ENCODE data around the gene TAS2R40.
A peak's percentile ranks its signal among the peaks of the same experiment; 100 is the strongest.

TAS2R40 gene

DNA sequence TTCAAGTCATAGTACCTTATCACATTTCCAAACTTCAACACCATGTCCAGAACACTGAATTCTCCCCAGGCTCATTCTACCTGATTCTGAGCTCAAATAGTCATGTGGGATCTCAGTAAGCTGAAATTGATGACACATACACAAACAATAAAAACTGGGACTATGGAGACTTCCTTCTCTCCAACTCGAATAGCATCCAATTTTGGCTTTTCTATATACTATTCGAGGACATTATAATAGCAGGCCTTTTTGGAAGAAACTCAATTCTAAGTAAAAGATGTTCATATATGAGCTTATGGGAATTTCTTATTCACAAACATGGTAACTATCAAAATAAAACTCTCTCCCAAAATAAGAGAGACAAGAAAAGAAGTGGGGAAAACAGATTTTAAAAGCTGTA, 551 bp upstream of the TAS2R40 start:
- H3K27ac ChIP-seq (ENCODE audit: low read depth in 2 of 2, low read length in 2 of 2), result no peak overlapping the region
- peaks cover 3 to 5% of the 10 kb centered on the region in 2 donors for H3K27me3 ChIP-seq (ENCODE audit: control insufficient read depth in 2 of 2, insufficient read depth in 2 of 2, low read length in 2 of 2)
- H3K9ac ChIP-seq (ENCODE audit: low read depth in 1 of 2, low read length in 2 of 2), result no peak overlapping the region
- no peaks in the 10 kb centered on the region for H3K9me3 ChIP-seq (ENCODE audit: control insufficient read depth in 2 of 2, low read length in 2 of 2)
- H3K4me1 ChIP-seq (ENCODE audit: control insufficient read depth in 2 of 2, insufficient read depth in 2 of 2, low read length in 2 of 2), result no peaks in the 10 kb centered on the region
- no peak overlapping the region for H3K4me3 ChIP-seq (ENCODE audit: low read length in 2 of 2)
- H3K36me3 ChIP-seq (ENCODE audit: control insufficient read depth in 2 of 2, insufficient read depth in 2 of 2, low read length in 2 of 2), result no peaks in the 10 kb centered on the region

GRCh38 chr7:143222782-143223181, 945 bp downstream of the TAS2R40 start:
- Histone ChIP-seq H3K4me3 (ENCODE audit: low read length in 2 of 2) (no peak overlapping the region), H3K27me3 (ENCODE audit: control insufficient read depth in 2 of 2, insufficient read depth in 2 of 2, low read length in 2 of 2) (peaks cover 3 to 5% of the 10 kb centered on the region in 2 donors), H3K27ac (ENCODE audit: low read depth in 2 of 2, low read length in 2 of 2) (no peak overlapping the region), H3K9ac (ENCODE audit: low read depth in 1 of 2, low read length in 2 of 2) (no peak overlapping the region), H3K36me3 (ENCODE audit: control insufficient read depth in 2 of 2, insufficient read depth in 2 of 2, low read length in 2 of 2) (no peaks in the 10 kb centered on the region), H3K9me3 (ENCODE audit: control insufficient read depth in 2 of 2, low read length in 2 of 2) (no peaks in the 10 kb centered on the region), H3K4me1 (ENCODE audit: control insufficient read depth in 2 of 2, insufficient read depth in 2 of 2, low read length in 2 of 2) (no peaks in the 10 kb centered on the region)

DNA sequence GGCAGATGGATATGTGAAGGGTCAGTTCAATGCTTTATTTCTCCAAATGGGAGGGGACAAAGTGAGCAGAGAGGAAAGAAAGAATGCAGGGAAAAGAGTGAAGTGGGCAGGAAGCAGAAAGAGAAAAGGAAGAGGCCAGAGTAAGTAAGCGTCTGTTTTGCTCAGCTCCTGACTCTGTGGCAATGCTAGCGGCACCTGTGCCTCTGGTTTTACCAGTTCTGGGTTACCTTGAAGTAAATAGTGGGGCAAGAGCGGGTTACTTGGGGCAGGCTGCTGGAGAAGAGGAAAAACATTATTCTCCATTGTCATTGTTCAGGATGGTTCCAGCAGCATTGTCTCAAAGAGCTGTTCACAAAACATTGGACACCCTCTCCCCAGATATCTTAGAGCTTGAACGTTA, 1.9 kb downstream of the TAS2R40 start:
- no peak overlapping the region for H3K4me3 ChIP-seq (ENCODE audit: low read length in 2 of 2)
- no peaks in the 10 kb centered on the region for H3K4me1 ChIP-seq (ENCODE audit: control insufficient read depth in 2 of 2, insufficient read depth in 2 of 2, low read length in 2 of 2)
- H3K9ac ChIP-seq (ENCODE audit: low read depth in 1 of 2, low read length in 2 of 2), result no peak overlapping the region
- H3K27ac ChIP-seq (ENCODE audit: low read depth in 2 of 2, low read length in 2 of 2), result no peak overlapping the region
- H3K9me3 ChIP-seq (ENCODE audit: control insufficient read depth in 2 of 2, low read length in 2 of 2), result no peaks in the 10 kb centered on the region
- no peaks in the 10 kb centered on the region for H3K36me3 ChIP-seq (ENCODE audit: control insufficient read depth in 2 of 2, insufficient read depth in 2 of 2, low read length in 2 of 2)
- H3K27me3 ChIP-seq (ENCODE audit: control insufficient read depth in 2 of 2, insufficient read depth in 2 of 2, low read length in 2 of 2), result peaks cover 3 to 5% of the 10 kb centered on the region in 2 donors

- no peaks in the 10 kb centered on the region for H3K4me1 ChIP-seq (ENCODE audit: control insufficient read depth in 2 of 2, insufficient read depth in 2 of 2, low read length in 2 of 2)
Measured at GRCh38 chr7:143225047-143225446, 3.2 kb downstream of the TAS2R40 start.

GRCh38 chr7:143227806-143228205, 6.0 kb downstream of the TAS2R40 start:
- Histone ChIP-seq H3K36me3 (ENCODE audit: control insufficient read depth in 2 of 2, insufficient read depth in 2 of 2, low read length in 2 of 2) (no peaks in the 10 kb centered on the region), H3K4me3 (ENCODE audit: low read length in 2 of 2) (no peak overlapping the region), H3K9ac (ENCODE audit: low read depth in 1 of 2, low read length in 2 of 2) (no peak overlapping the region), H3K9me3 (ENCODE audit: control insufficient read depth in 2 of 2, low read length in 2 of 2) (no peaks in the 10 kb centered on the region), H3K4me1 (ENCODE audit: control insufficient read depth in 2 of 2, insufficient read depth in 2 of 2, low read length in 2 of 2) (no peaks in the 10 kb centered on the region), H3K27ac (ENCODE audit: low read depth in 2 of 2, low read length in 2 of 2) (no peak overlapping the region), H3K27me3 (ENCODE audit: control insufficient read depth in 2 of 2, insufficient read depth in 2 of 2, low read length in 2 of 2) (peaks cover 0 to 2% of the 10 kb centered on the region in 2 donors)

More at GRCh38 chr7:143225047-143225446, 3.2 kb downstream of the TAS2R40 start:
- no peaks in the 10 kb centered on the region for H3K9me3 ChIP-seq (ENCODE audit: control insufficient read depth in 2 of 2, low read length in 2 of 2)
- H3K9ac ChIP-seq (ENCODE audit: low read depth in 1 of 2, low read length in 2 of 2), result no peak overlapping the region
- H3K4me3 ChIP-seq (ENCODE audit: low read length in 2 of 2), result no peak overlapping the region
- H3K27ac ChIP-seq (ENCODE audit: low read depth in 2 of 2, low read length in 2 of 2), result no peak overlapping the region
- peaks cover 2 to 3% of the 10 kb centered on the region in 2 donors for H3K27me3 ChIP-seq (ENCODE audit: control insufficient read depth in 2 of 2, insufficient read depth in 2 of 2, low read length in 2 of 2)
- H3K36me3 ChIP-seq (ENCODE audit: control insufficient read depth in 2 of 2, insufficient read depth in 2 of 2, low read length in 2 of 2), result no peaks in the 10 kb centered on the region

GRCh38 chr7:143229054-143229790, 7.4 kb downstream of the TAS2R40 start:
- Histone ChIP-seq H3K4me3 (ENCODE audit: low read length in 2 of 2) (no peak overlapping the region), H3K27me3 (ENCODE audit: control insufficient read depth in 2 of 2, insufficient read depth in 2 of 2, low read length in 2 of 2) (no peaks in the 10 kb centered on the region), H3K4me1 (ENCODE audit: control insufficient read depth in 2 of 2, insufficient read depth in 2 of 2, low read length in 2 of 2) (no peaks in the 10 kb centered on the region), H3K27ac (ENCODE audit: low read depth in 2 of 2, low read length in 2 of 2) (no peak overlapping the region), H3K9ac (ENCODE audit: low read depth in 1 of 2, low read length in 2 of 2) (no peak overlapping the region), H3K9me3 (ENCODE audit: control insufficient read depth in 2 of 2, low read length in 2 of 2) (peaks cover 0 to 1% of the 10 kb centered on the region in 2 donors), H3K36me3 (ENCODE audit: control insufficient read depth in 2 of 2, insufficient read depth in 2 of 2, low read length in 2 of 2) (no peaks in the 10 kb centered on the region)

GRCh38 chr7:143230602-143231457, 9.0 kb downstream of the TAS2R40 start:
- peaks cover 0 to 1% of the 10 kb centered on the region in 2 donors for H3K9me3 ChIP-seq (ENCODE audit: control insufficient read depth in 2 of 2, low read length in 2 of 2)
- H3K9ac ChIP-seq (ENCODE audit: low read depth in 1 of 2, low read length in 2 of 2), result peak overlapping the region in 1 of 2 donors; percentile 15
- H3K36me3 ChIP-seq (ENCODE audit: control insufficient read depth in 2 of 2, insufficient read depth in 2 of 2, low read length in 2 of 2), result no peaks in the 10 kb centered on the region
- H3K27ac ChIP-seq (ENCODE audit: low read depth in 2 of 2, low read length in 2 of 2), result no peak overlapping the region
- no peaks in the 10 kb centered on the region for H3K4me1 ChIP-seq (ENCODE audit: control insufficient read depth in 2 of 2, insufficient read depth in 2 of 2, low read length in 2 of 2)
- H3K27me3 ChIP-seq (ENCODE audit: control insufficient read depth in 2 of 2, insufficient read depth in 2 of 2, low read length in 2 of 2), result no peaks in the 10 kb centered on the region
- H3K4me3 ChIP-seq (ENCODE audit: low read length in 2 of 2), result no peak overlapping the region

DNA sequence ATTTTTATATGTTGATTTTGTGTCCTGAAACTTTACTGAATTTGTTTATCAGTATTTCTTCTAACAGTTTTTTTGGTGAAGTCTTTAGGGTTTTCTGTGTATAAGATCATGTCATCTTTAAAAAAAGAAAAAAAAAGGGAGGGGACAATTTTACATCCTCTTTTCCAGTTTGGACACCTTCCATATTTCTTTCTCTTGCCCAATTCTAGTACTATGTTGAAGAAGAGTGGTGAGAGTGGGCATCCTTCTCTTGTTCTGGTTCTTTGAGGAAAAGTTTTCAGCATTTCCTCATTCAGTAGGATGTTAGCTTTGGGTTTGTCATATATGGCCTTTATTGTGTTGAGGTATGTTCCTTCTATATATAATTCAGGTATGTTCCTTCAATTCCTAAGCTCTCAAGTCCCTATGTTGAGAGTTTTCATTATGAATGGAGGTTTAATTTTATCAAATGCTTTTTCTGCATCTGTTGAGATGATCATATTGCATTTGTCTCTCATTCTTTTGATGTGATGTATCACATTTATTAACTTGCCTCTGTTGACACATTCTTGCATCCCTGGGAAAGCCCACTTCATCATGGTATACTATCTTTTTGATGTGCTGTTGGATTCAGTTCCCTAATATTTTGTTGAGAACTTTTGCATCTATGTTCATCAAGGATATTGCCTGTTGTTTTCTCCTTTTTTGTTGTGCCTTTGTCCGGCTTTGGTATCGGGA, 12.1 kb downstream of the TAS2R40 start:
- peaks cover 5 to 9% of the 10 kb centered on the region in 2 donors for H3K9me3 ChIP-seq (ENCODE audit: control insufficient read depth in 2 of 2, low read length in 2 of 2)
- H3K27me3 ChIP-seq (ENCODE audit: control insufficient read depth in 2 of 2, insufficient read depth in 2 of 2, low read length in 2 of 2), result no peaks in the 10 kb centered on the region
- H3K36me3 ChIP-seq (ENCODE audit: control insufficient read depth in 2 of 2, insufficient read depth in 2 of 2, low read length in 2 of 2), result no peaks in the 10 kb centered on the region
- H3K27ac ChIP-seq (ENCODE audit: low read depth in 2 of 2, low read length in 2 of 2), result no peak overlapping the region
- H3K4me1 ChIP-seq (ENCODE audit: control insufficient read depth in 2 of 2, insufficient read depth in 2 of 2, low read length in 2 of 2), result no peaks in the 10 kb centered on the region
- H3K4me3 ChIP-seq (ENCODE audit: low read length in 2 of 2), result no peak overlapping the region
- no peak overlapping the region for H3K9ac ChIP-seq (ENCODE audit: low read depth in 1 of 2, low read length in 2 of 2)

- no peak overlapping the region for H3K27ac ChIP-seq (ENCODE audit: low read depth in 2 of 2, low read length in 2 of 2)
- H3K27me3 ChIP-seq (ENCODE audit: control insufficient read depth in 2 of 2, insufficient read depth in 2 of 2, low read length in 2 of 2), result no peaks in the 10 kb centered on the region
- H3K4me1 ChIP-seq (ENCODE audit: control insufficient read depth in 2 of 2, insufficient read depth in 2 of 2, low read length in 2 of 2), result no peaks in the 10 kb centered on the region
- no peaks in the 10 kb centered on the region for H3K36me3 ChIP-seq (ENCODE audit: control insufficient read depth in 2 of 2, insufficient read depth in 2 of 2, low read length in 2 of 2)
- no peak overlapping the region for H3K9ac ChIP-seq (ENCODE audit: low read depth in 1 of 2, low read length in 2 of 2)
- no peak overlapping the region for H3K4me3 ChIP-seq (ENCODE audit: low read length in 2 of 2)
- H3K9me3 ChIP-seq (ENCODE audit: control insufficient read depth in 2 of 2, low read length in 2 of 2), result peaks cover 5 to 9% of the 10 kb centered on the region in 2 donors
Measured at GRCh38 chr7:143234533-143234875, 12.7 kb downstream of the TAS2R40 start.

DNA sequence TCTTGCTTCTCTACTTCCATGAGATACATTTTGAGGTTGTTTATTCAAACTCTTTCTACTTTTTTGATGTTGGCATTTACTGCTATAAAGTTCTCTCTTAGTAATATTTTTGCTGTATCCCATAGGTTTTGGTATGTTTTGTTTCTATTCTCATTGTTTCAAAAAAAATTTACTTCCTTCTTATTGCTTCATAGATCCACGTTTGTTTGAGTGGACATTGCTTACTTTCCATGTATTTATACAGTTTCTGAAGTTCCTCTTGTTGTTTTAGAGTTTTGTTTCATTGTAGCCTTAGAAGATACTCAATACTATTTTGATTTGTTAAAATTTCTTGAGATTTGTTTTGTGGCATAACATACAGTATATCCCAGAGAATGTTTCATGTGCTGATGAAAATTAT, 13.7 kb downstream of the TAS2R40 start:
- Histone ChIP-seq H3K27ac (ENCODE audit: low read depth in 2 of 2, low read length in 2 of 2) (no peak overlapping the region), H3K9me3 (ENCODE audit: control insufficient read depth in 2 of 2, low read length in 2 of 2) (peaks cover 5 to 9% of the 10 kb centered on the region in 2 donors), H3K36me3 (ENCODE audit: control insufficient read depth in 2 of 2, insufficient read depth in 2 of 2, low read length in 2 of 2) (no peaks in the 10 kb centered on the region), H3K27me3 (ENCODE audit: control insufficient read depth in 2 of 2, insufficient read depth in 2 of 2, low read length in 2 of 2) (no peaks in the 10 kb centered on the region), H3K4me3 (ENCODE audit: low read length in 2 of 2) (no peak overlapping the region), H3K9ac (ENCODE audit: low read depth in 1 of 2, low read length in 2 of 2) (no peak overlapping the region), H3K4me1 (ENCODE audit: control insufficient read depth in 2 of 2, insufficient read depth in 2 of 2, low read length in 2 of 2) (no peaks in the 10 kb centered on the region)

Measured in mucosa of rectum (tissue), 2 donors.